ENCODE data around the gene MYO9B. TPM values are rescaled to one million over a fixed set of nuclear protein-coding genes. Genes with fewer than 3 reads are reported as not detected.

Gene MYO9B
- total RNA-seq, 1 experiment from 2014 or later: 94.3 TPM

DNA sequence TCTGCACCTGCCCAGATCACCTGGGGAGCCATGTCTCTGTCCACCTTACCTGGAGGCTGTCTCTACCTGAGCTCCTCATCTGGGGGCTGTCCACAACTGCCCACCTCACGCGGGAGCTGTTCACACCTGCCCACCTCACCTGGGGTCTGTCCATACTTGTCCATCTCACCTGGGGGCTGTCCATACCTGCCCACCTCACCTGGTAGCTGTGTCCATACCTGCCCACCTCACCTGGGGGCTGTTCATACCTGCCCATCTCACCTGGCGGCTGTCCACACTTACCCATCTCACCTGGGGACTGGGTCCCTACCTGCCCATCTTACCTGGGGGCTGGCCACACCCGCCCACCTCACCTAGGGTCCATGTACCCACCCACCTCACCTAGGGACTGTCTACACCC, 38.9 kb upstream of the MYO9B start:
- DNase-seq (ENCODE audit: low spot score) (no peak), ATAC-seq (no peak)
- Mint-ChIP-seq H3K4me3 (no peak overlapping the region), H3K4me1 (no peaks in the 10 kb centered on the region), H3K9me3 (peaks cover 3% of the 10 kb centered on the region; the same call in 1 of the 2 replicates), H3K27me3 (ENCODE audit: low read depth) (no peaks in the 10 kb centered on the region; the same call in 1 of the 2 replicates), H3K27ac (no peak overlapping the region), H3K36me3 (no peaks in the 10 kb centered on the region)
- ChIA-PET CTCF (interaction anchor here (1.0 kb wide), 2 partner anchors 15 to 16 kb away, joined by 3 to 4 read pairs; no protein-coding TSS in a partner anchor), POLR2A (no interaction called here)
- TF ChIP-seq, protein P1, sequence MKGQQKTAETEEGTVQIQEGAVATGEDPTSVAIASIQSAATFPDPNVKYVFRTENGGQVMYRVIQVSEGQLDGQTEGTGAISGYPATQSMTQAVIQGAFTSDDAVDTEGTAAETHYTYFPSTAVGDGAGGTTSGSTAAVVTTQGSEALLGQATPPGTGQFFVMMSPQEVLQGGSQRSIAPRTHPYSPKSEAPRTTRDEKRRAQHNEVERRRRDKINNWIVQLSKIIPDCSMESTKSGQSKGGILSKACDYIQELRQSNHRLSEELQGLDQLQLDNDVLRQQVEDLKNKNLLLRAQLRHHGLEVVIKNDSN (CRISPR knock-in tag; IDR thresholded peaks at IDR 0.05): no peak
- TF ChIP-seq, protein P2, sequence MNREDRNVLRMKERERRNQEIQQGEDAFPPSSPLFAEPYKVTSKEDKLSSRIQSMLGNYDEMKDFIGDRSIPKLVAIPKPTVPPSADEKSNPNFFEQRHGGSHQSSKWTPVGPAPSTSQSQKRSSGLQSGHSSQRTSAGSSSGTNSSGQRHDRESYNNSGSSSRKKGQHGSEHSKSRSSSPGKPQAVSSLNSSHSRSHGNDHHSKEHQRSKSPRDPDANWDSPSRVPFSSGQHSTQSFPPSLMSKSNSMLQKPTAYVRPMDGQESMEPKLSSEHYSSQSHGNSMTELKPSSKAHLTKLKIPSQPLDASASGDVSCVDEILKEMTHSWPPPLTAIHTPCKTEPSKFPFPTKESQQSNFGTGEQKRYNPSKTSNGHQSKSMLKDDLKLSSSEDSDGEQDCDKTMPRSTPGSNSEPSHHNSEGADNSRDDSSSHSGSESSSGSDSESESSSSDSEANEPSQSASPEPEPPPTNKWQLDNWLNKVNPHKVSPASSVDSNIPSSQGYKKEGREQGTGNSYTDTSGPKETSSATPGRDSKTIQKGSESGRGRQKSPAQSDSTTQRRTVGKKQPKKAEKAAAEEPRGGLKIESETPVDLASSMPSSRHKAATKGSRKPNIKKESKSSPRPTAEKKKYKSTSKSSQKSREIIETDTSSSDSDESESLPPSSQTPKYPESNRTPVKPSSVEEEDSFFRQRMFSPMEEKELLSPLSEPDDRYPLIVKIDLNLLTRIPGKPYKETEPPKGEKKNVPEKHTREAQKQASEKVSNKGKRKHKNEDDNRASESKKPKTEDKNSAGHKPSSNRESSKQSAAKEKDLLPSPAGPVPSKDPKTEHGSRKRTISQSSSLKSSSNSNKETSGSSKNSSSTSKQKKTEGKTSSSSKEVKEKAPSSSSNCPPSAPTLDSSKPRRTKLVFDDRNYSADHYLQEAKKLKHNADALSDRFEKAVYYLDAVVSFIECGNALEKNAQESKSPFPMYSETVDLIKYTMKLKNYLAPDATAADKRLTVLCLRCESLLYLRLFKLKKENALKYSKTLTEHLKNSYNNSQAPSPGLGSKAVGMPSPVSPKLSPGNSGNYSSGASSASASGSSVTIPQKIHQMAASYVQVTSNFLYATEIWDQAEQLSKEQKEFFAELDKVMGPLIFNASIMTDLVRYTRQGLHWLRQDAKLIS (CRISPR knock-in tag; IDR thresholded peaks at IDR 0.05; ENCODE audit: borderline replicate concordance): no peak
- no peak for TF ChIP-seq FOXK1 (CRISPR knock-in tag; IDR thresholded peaks at IDR 0.05)
- TF ChIP-seq ELF4 (CRISPR knock-in tag; IDR thresholded peaks at IDR 0.05; ENCODE audit: low read depth): no peak
- no peak for TF ChIP-seq GRHL2 (CRISPR knock-in tag; IDR thresholded peaks at IDR 0.05; ENCODE audit: insufficient replicate concordance, severe bottlenecking)
- TF ChIP-seq TEAD1 (CRISPR knock-in tag; IDR thresholded peaks at IDR 0.05): no peak
- TF ChIP-seq IRF2 (CRISPR knock-in tag; IDR thresholded peaks at IDR 0.05; ENCODE audit: borderline replicate concordance, low read depth): no peak
- no peak for TF ChIP-seq GTF2I (CRISPR knock-in tag; conservative IDR thresholded peaks at IDR 0.05)
- TF ChIP-seq, protein P3, sequence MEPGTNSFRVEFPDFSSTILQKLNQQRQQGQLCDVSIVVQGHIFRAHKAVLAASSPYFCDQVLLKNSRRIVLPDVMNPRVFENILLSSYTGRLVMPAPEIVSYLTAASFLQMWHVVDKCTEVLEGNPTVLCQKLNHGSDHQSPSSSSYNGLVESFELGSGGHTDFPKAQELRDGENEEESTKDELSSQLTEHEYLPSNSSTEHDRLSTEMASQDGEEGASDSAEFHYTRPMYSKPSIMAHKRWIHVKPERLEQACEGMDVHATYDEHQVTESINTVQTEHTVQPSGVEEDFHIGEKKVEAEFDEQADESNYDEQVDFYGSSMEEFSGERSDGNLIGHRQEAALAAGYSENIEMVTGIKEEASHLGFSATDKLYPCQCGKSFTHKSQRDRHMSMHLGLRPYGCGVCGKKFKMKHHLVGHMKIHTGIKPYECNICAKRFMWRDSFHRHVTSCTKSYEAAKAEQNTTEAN (CRISPR knock-in tag; IDR thresholded peaks at IDR 0.05): no peak
- TF ChIP-seq JAZF1 (CRISPR knock-in tag; IDR thresholded peaks at IDR 0.05): no peak
- TF ChIP-seq, protein P4, sequence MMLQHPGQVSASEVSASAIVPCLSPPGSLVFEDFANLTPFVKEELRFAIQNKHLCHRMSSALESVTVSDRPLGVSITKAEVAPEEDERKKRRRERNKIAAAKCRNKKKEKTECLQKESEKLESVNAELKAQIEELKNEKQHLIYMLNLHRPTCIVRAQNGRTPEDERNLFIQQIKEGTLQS (CRISPR knock-in tag; conservative IDR thresholded peaks at IDR 0.05): no peak
- no peak for TF ChIP-seq NFYB (CRISPR knock-in tag; conservative IDR thresholded peaks at IDR 0.05; ENCODE audit: low read depth)
- TF ChIP-seq, protein P5, sequence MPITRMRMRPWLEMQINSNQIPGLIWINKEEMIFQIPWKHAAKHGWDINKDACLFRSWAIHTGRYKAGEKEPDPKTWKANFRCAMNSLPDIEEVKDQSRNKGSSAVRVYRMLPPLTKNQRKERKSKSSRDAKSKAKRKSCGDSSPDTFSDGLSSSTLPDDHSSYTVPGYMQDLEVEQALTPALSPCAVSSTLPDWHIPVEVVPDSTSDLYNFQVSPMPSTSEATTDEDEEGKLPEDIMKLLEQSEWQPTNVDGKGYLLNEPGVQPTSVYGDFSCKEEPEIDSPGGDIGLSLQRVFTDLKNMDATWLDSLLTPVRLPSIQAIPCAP (CRISPR knock-in tag; IDR thresholded peaks at IDR 0.05): no peak
- TF ChIP-seq, protein P6, sequence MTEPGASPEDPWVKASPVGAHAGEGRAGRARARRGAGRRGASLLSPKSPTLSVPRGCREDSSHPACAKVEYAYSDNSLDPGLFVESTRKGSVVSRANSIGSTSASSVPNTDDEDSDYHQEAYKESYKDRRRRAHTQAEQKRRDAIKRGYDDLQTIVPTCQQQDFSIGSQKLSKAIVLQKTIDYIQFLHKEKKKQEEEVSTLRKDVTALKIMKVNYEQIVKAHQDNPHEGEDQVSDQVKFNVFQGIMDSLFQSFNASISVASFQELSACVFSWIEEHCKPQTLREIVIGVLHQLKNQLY (CRISPR knock-in tag; IDR thresholded peaks at IDR 0.05): no peak
- no peak for TF ChIP-seq GABPB1 (CRISPR knock-in tag; IDR thresholded peaks at IDR 0.05)
- no peak for TF ChIP-seq ZNF423 (CRISPR knock-in tag; IDR thresholded peaks at IDR 0.05)
- TF ChIP-seq, protein P7, sequence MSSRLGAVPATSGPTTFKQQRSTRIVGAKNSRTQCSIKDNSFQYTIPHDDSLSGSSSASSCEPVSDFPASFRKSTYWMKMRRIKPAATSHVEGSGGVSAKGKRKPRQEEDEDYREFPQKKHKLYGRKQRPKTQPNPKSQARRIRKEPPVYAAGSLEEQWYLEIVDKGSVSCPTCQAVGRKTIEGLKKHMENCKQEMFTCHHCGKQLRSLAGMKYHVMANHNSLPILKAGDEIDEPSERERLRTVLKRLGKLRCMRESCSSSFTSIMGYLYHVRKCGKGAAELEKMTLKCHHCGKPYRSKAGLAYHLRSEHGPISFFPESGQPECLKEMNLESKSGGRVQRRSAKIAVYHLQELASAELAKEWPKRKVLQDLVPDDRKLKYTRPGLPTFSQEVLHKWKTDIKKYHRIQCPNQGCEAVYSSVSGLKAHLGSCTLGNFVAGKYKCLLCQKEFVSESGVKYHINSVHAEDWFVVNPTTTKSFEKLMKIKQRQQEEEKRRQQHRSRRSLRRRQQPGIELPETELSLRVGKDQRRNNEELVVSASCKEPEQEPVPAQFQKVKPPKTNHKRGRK (CRISPR knock-in tag; IDR thresholded peaks at IDR 0.05; ENCODE audit: borderline replicate concordance): no peak
- TF ChIP-seq, protein P8, sequence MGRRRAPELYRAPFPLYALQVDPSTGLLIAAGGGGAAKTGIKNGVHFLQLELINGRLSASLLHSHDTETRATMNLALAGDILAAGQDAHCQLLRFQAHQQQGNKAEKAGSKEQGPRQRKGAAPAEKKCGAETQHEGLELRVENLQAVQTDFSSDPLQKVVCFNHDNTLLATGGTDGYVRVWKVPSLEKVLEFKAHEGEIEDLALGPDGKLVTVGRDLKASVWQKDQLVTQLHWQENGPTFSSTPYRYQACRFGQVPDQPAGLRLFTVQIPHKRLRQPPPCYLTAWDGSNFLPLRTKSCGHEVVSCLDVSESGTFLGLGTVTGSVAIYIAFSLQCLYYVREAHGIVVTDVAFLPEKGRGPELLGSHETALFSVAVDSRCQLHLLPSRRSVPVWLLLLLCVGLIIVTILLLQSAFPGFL (CRISPR knock-in tag; IDR thresholded peaks at IDR 0.05; ENCODE audit: borderline replicate concordance): no peak
- no peak for TF ChIP-seq NR2C2 (CRISPR knock-in tag; IDR thresholded peaks at IDR 0.05)
- no peak for TF ChIP-seq ZNF396 (CRISPR knock-in tag; IDR thresholded peaks at IDR 0.05; ENCODE audit: borderline replicate concordance)
